Stimulated activated CD8-positive, alpha-beta memory T cell treated with anti-CD3 and anti-CD28 coated beads, Interleukin-4, amount 100 ng/mL, for 24 hours (primary cell): ENCODE data around the gene CENPK.
"Not testable (repeated sequence)": the region's sequence is repeated elsewhere in the genome, so short reads cannot be mapped to it uniquely, and the experiment has no call there.

Experiments
- DNase-seq: peaks from one replicate; pipeline ENCODE4 v3.0.0-alpha.2; 2020; ENCODE audit warnings: low read depth

The CENPK gene, protein sequence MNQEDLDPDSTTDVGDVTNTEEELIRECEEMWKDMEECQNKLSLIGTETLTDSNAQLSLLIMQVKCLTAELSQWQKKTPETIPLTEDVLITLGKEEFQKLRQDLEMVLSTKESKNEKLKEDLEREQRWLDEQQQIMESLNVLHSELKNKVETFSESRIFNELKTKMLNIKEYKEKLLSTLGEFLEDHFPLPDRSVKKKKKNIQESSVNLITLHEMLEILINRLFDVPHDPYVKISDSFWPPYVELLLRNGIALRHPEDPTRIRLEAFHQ

DNA sequence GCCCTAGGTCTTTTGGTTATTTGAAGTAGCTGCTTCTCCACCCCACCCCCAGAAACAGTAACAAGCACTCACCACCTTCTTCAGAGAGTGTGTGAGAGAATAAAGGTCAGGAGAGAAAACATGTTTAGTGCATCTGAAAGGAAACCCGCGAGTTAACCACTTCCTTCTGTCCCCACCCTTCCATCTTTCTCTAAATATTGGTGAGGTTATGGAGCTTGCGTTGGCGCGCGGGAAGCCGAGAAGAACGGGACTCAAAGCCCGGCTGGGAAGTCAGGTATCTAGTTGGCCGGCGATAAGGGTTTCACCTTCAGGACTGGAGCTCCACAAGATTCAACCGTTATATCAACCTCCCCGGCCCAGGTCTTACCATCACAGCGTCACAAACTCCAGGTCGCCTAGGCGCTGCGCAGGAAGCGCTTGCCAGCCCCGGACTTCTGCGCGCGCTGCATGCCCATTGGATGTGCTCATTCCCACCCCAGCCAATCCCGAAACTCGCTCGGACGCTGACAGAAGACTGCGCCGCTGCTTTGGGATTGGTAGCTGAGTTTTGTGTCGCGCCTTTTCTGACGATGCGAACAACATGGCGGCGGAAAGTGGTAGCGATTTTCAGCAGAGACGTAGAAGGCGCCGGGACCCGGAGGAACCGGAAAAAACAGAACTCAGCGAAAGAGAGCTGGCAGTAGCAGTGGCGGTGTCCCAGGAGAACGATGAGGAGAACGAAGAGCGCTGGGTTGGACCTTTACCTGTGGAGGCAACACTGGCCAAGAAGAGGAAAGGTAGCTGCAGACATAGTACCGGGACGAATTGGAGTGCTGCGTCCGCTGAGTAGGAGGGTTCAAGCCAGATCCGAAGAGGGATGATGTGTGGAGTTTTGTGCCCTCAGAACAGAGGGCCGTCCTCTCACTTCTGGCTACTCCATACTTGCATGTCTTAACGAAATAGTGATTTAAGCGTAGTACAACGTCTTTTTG, at the start of gene CENPK, which contains the start of gene PPWD1:
TSS of gene CENPK (minus strand) at position 438 of the 971 bp plus-strand sequence. CDS start 8,261 bp downstream, outside the sequence.
TSS of gene PPWD1 (plus strand) at position 566 of the 971 bp plus-strand sequence. CDS start at position 581, 15 bp downstream.
- DNase-seq: peak; percentile 92

DNA sequence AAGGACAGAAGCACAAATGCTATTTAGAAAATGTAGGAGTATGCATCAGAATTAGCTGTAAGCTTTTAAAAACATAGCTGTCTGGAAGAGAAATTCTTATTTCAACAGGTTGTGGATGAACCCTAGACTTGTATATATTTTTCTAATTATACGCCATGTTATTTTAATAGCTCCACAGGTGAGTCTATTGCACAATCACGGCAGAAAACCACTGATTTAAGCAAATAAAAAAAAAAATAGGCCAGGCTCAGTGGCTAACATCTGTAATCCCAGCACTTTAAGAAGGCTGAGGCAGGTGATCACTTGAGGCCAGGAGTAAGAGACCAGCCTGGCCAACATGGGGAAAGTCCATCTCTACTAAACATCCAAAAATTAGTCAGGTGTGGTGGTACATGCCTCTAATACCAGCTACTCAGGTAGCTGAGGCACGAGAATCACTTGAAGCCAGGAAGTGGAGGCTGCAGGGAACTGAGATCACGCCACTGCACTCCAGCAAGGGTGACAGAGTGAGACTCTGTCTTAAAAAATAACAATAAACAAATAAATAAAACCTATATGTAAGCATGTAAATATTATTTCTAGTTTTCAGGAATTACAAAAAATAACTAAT, 49.4 kb upstream of the CENPK start:
- DNase-seq: no peak

DNA sequence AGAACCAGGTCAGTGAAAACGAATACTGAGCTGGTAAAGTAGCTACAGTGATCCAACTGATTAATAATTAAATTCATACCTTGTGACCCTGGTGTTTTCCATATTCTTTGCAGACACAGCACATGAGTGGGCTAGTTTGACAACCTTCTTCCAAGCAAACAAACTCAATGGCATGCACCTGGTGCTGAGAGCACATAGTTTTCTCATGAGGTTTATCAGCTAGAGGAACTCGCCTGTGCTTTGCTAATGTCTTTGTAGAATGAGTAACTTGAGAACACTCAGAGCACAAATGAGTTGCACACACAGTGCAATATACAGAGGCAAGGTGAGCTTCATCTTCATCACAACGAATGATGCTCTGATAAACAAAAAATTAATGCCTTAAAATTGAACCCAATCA, 48.6 kb upstream of the CENPK start:
- no peak for DNase-seq

DNA sequence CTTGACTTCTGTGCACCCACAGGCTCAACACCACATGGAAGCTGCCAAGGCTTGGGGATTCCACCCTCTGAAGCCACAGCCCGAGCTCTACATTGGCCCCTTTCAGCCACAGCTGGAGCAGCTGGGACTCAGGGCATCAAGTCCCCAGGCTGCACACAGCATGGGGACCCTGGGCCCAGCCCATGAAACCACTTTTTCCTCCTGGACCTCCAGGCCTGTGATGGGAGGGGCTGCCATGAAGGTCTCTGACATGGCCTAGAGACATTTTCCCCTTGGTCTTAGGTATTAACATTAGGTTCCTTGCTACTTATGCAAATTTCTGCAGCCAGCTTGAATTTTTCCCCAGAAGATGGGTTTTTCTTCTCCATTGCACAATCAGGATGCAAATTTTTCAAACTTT, 38.8 kb upstream of the CENPK start:
- DNase-seq: not testable (repeated sequence)

DNA sequence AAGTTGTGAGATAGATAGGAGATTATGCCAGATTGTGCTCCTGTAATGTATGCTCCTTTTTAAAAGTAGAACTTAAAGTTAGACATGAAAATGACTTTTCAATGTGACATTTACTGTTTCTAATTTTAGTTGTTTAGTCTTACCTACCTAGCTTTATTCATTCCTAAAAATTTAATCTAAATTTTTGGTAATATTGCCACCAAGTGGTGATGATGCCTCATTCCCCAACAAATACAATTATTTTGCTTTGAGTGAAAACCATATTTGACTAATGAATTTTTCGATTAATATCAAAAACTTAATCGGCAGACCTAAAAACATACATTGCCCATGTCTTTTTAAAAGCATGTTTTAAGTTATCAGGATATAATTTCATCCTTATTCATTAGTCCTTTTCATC, 25.7 kb upstream of the CENPK start:
- no peak for DNase-seq

DNA sequence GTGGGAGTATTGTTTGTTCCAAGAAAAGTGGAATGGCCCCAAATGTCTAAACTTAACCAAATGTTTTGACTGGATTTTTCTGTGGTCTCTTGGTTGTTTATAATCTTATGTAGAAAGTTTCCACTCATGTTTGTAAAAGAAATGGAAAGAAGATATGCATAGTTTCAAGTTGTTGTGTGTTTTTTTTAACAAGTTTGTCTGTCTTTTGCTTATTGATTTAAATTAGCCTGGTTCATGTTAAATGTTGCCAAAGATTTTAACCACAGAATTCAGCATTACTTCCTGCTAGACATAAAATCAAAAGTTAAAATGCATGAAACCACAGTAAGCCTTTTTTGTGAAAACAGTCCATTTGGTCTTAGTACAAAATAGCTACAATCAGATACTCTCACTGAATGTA, 14.2 kb upstream of the CENPK start:
- no peak for DNase-seq

DNA sequence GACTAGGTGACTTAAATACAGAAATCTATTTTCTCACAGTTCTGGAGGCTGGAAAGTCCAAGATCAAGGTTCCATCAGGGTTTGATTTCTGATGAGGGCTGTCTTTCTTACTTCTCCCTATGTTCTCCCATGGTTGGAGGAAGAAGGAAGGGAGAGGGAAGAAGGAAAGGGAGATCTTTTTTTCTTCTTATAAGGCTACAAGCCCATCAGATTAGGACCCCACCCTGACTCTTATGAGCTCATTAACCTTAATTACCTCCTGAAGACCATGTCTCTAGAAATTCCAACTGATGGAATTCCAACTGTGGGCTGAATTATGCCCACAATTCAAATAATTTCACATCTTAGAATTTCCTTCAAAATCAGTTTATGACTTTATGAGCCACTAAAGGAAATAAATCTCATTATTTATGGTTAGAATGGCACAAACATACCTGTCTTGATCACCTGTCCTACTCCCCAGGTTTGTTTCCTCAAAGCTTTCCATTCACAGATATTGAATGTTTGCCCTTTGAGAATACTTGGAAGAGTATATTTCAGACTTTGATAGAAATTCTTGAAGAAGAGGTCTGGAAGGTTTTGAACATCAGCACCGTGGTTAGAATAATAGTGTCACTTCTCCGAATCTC, 7.7 kb upstream of the CENPK start:
- no peak for DNase-seq

DNA sequence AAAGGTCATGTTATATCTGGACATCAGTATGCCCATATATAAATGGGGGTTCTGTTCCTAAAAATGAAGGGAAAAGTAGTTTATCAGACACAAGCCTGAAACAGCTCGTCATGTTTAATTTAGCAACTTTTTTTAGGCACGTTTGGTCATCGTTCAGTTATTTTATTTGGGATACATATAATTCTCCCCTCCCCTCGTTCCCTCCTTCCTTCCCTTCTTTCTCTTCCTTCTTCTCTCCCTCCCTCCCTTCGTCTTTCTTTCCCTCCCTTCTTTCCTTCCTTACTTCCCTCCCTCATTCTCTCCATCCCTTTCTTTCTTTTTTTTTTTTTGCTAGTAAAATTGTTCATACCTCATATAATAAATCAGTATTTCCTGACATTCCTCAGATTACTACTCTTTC, 3.5 kb upstream of the CENPK start:
- no peak for DNase-seq

DNA sequence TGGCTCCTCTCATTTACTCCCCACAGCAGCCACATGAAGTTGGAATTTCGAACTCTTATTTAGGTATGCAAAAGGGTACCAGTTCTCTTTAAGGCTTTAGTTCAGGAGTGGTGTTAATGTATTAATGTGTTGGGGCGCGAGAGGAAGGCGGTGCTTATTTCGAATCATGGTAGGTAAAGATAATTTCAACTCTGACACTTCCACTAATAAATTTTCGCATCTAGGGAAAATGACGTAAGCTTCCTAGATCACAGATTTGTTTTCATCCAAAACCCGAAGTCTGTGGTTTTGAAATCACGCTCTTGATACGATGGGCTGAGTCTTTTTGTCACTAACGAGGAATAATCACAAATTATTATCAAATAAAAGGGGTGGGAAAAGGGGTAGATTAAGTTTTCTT, 809 bp upstream of the CENPK start:
- no peak for DNase-seq

DNA sequence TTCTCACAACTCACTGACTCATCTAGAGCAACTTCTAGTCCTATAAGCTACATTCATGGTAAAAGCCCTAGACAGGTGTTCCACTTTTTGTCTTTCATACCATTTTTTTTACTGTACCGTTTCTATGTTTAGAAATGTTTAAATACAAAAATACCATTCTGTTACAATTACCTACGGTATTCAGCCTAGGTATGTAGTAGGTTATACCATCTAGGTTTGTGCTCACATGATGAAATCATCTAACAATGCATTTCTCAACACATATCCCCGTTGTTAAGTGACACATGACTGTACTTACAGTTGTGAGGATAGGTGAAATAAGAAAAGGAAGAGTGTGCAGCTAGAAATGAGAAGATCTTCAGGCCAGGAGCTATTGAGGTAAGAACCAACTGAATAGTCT, 6.2 kb downstream of the CENPK start:
- DNase-seq: no peak

DNA sequence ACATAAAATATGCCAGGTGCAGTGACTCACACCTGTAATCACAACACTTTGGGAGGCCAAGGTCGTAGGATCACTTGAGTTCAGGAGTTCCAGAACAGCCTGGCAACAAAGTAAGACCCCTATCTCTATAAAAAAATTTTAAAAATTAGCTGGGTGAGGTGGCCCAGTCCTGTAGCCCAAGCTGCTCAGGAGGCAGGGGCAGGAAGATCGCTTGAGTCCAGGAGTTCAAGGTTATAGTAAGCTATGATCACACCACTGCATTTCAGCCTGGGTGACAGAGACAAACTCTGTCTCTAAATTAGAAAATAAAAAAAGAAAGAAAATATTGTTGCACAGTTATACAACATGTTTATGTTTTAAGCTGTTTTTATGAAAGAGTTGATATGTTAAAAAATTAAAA, 6.8 kb downstream of the CENPK start:
- no peak for DNase-seq

DNA sequence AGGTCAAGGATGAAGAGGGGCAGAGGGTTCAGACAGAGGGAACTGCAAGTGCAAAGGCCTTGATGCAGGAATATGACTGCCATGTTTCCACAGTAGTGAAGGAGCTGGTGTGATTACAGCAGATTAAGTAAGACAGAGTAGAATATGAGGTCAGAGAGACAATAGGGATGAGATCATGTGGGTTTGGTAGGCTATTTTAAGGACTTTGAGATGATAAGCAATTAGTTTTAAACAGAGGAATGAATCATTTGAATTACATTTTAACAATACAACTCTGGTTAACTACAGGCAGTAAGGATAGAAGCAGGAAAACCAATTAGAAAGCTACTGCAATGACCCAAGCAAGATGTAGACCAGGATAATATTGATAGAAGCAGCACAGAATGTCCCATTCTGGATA, 7.7 kb downstream of the CENPK start:
- no peak for DNase-seq

DNA sequence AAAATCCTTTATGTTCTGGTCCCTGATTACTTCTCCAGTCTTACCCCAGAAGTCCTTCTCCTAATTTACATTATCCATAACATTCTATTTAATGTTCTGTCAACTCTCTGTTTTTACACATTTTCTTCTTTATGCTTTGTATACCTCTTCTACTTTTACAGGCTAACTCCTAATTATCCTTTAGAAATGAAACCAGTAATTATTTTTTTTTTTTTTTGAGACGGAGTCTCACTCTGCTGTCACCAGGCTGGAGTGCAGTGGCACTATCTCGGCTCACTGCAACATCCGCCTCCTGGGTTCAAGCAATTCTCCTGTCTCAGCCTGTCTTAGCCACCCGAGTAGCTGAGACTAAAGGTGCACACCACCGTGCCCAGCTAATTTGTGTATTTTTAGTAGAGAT, 9.0 kb downstream of the CENPK start:
- no peak for DNase-seq

DNA sequence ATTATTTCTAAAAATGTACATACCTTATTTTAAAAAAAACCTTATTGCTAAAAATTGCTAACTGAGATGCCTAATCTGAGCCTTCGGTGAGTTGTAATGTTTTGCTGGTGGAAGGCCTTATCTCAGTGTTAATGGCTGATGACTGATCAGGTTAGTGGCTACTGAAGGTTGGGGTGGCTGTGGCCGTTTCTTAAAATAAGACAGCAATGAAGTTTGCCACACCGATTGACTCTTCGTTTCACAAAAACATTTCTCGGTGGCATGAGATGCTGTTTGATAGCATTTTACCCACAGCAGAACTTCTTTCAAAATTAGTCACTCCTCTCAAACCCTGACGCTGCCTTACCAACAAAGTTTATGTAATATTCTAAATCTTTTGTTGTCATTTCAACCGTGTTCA, 14.7 kb downstream of the CENPK start:
- DNase-seq: no peak

DNA sequence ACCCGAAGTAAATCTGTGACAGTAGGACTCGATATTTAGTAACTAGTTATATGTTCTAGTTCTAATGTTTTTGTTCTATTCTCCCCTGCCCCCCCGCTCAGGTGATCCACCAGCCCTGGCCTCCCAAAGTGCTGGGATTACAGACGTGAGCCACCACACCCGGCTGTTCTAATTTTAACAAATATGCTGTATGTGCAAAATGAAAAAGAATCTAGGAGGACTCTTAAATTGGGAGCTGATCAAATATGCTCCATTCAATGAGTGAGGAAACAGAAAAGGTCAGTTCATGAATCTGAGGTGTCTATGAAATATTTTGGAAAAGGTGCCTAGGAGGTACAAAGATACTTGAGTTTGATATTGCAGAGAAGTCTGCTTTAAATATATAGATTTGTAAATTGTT, 16.8 kb downstream of the CENPK start:
- DNase-seq: no peak

DNA sequence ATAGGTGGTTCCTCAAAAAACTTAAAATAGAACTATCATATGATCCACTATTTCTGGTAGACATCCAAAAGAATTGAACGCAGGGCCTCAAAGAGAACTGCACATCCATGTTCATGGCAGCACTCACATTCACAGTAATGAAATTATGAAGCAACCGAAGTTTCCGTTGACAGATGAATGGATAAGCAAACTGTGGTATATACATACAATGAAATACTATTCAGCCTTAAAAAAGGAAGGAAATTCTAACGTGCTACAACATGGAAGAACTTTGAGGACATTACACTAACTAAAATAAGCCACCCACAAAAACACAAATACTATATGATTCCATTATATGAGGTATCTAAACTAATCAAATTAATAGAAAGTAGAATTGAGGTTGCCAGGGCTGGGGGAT, 18.5 kb downstream of the CENPK start:
- no peak for DNase-seq

DNA sequence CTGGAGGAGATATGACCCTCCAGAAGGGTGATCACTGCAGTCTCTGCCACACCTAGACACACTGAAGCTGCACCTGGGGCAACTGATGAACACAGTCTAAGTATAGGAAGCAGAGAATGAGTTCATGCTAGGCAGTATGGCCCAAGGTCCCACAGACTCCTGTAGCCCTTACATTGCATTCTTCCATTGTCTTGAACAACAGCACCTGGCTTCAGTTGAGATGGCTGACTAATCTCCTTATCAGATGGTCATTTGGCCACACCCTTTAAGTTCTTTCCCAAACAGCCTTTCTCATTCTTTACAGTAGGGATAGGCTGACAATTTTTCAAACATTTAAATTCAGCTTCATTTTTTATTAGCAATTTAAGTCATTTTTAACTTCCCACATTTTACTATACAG, 23.1 kb downstream of the CENPK start:
- no peak for DNase-seq

DNA sequence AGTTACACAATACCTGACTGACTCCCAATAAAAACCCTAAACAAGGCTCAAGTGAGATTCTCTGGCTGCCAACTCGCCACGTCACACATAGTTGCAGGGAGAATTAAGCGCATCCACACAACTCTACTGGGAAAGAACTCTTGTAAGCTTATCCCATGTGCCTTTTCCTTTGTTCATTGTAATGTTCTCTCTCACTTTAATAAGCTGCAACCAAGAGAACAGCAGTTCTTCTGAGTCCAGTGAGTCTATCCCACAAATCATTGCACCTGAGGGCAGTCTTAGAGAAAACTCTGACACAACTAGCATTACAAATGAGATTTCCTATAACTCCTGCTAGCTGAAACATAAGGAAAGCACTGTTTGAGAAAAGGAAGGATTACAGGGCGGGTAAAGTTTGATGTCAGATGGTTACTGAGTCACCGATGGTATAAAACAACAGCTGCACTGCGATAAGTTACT, 27.4 kb downstream of the CENPK start:
- DNase-seq: no peak

DNA sequence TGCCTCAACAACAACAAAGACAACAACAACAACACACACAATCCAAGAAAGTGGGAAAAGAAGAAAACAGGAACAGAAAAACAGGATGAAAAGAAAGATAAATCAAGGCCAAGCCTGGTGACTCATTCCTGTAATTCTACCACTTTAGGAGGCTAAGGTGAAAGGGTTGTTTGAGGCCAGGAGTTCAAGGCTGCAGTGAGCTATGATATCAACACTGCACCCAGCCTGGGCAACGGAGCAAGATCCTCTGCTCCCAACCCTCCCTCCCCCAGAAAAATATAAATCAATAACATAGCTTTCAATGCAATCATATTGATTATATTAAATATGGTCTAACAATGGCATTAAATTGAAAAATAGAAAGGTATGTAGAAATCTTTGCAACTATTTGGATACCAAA, 32.1 kb downstream of the CENPK start:
- no peak for DNase-seq

DNA sequence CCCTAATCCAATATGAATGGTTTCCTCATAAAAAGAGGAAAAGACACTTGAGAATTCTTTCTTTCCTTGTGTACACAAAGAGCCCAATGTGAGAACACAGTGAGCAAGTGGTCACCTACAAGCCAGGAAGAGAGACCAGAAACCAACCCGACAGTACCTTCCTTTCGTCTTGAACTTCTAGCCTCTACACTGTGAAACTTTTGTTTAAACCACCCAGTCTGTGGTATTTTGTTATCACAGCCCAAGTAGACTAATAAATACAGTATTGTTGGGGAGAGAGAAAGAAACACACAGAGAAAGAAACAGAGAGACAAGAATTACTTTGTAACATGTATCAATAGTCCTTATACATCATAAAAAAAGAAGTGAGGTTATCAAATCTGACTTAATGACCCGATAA, 37.2 kb downstream of the CENPK start:
- DNase-seq: no peak

DNA sequence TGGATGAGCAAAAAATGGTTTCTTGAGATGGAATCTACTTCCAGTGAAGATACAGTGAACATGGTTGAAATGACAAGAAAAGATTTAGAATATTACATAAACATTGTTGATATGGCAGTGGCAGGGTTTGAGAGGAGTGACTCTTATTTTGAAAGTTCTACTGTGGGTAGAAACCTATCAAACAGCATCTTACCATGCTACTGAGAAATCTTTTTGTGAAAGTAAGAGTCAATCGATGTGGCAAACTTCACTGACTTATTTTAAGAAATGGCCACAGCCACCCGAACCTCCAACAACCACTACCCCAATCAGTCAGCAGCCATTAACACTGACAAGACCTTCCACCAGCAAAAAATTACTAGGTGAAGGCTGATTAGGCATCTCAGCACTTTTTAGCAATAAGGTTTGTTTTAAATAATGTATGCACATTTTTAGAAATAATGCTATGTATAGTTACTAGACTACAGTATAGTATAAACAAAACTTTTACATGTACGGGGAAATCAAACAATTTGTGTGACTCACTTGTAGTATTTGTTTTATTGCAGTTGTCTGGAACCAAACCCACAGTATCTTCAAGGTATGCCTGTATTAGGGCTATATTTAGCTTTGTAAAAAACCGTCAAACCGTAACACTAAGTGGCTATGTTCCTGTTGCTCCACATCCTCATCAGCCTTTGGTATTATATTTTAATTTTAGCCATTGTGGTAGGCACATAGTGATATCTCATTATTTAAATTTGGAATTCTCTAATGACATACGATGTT, 50.6 kb downstream of the CENPK start:
- DNase-seq: no peak
